MCF 10A (cell line): ENCODE results near the gene ADCY1. TPM values are rescaled to one million over a fixed set of nuclear protein-coding genes. Genes with fewer than 3 reads are reported as not detected.

Experiments used
- BruUV-seq: library from RNA; stranded (reverse); fragments of 400-500 nt; replicated peaks from 2 replicates; lab custom pipeline; 2021; lab: Mats Ljungman, UMichigan
- CTCF ChIA-PET: fragments of 300-600 bp; sonication (Branson Sonifier 250); formaldehyde crosslinking; extraction: SDS; loops from one replicate; lab custom pipeline; 2021; ENCODE audit warnings: antibody characterized with exemption, inconsistent platforms; lab: Yijun Ruan, JAX
- POLR2A ChIA-PET: fragments of 300-600, 350-650 bp; sonication (Branson Sonifier 250); formaldehyde crosslinking; extraction: SDS; loops from one replicate; lab custom pipeline; 2020; ENCODE audit warnings: antibody characterized with exemption, inconsistent platforms; lab: Yijun Ruan, JAX
- DNase-seq: peaks from one replicate; pipeline ENCODE4 v3.0.0-alpha.2; 2018; ENCODE audit not compliant: unreplicated experiment
- H3K27ac Mint-ChIP-seq: one replicate; pipeline ENCODE4 v1.8.0; 2022; ENCODE audit warnings: mild to moderate bottlenecking, low read depth, mixed read lengths; ENCODE audit not compliant: unreplicated experiment
- H3K27me3 Mint-ChIP-seq: one replicate; pipeline ENCODE4 v1.8.0; 2022; ENCODE audit warnings: mixed read lengths; ENCODE audit not compliant: insufficient read depth, unreplicated experiment
- H3K36me3 Mint-ChIP-seq: one replicate; pipeline ENCODE4 v1.8.0; 2022; ENCODE audit warnings: mild to moderate bottlenecking, moderate library complexity, mixed read lengths; ENCODE audit not compliant: insufficient read depth, unreplicated experiment
- H3K4me1 Mint-ChIP-seq: one replicate; pipeline ENCODE4 v1.8.0; 2022; ENCODE audit warnings: mixed read lengths; ENCODE audit not compliant: insufficient read depth, unreplicated experiment
- H3K4me3 Mint-ChIP-seq: one replicate; pipeline ENCODE4 v1.8.0; 2022; ENCODE audit warnings: mild to moderate bottlenecking, moderate library complexity, mixed read lengths; ENCODE audit not compliant: unreplicated experiment
- H3K9me3 Mint-ChIP-seq: one replicate; pipeline ENCODE4 v1.8.0; 2022; ENCODE audit warnings: mixed read lengths; ENCODE audit not compliant: unreplicated experiment
- CTCF ChIP-seq: fragments of 200-600 bp; IDR thresholded peaks from one replicate; pipeline ENCODE4 v1.8.0; 2022; ENCODE audit warnings: antibody characterized with exemption, mild to moderate bottlenecking; ENCODE audit not compliant: unreplicated experiment
- intact Hi-C: fragments of 100-400 bp; cut with micrococcal nuclease; formaldehyde crosslinking; loops from 2 replicates; pipeline ENCODE4 v1.14.1; 2022
- total RNA-seq: library from RNA; stranded (reverse); gene quantifications from 2 replicates; pipeline ENCODE4 v1.2.3, GENCODE V29; 2022

The ADCY1 gene
- total RNA-seq, 1 experiment from 2014 or later: 0.61 TPM

- intact Hi-C loops: no loop called here
- H3K4me1 Mint-ChIP-seq: no peaks in the 10 kb centered on the region
Measured at GRCh38 chr7:45627691-45628456, 53.7 kb downstream of the ADCY1 start.

GRCh38 chr7:45631569-45631968, 57.4 kb downstream of the ADCY1 start:
- TF ChIP-seq CTCF: no peak
- DNase-seq: no peak
- H3K9me3 Mint-ChIP-seq: no peaks in the 10 kb centered on the region
- no peak overlapping the region for H3K27ac Mint-ChIP-seq
- H3K4me1 Mint-ChIP-seq: no peaks in the 10 kb centered on the region
- peaks cover 28% of the 10 kb centered on the region for H3K27me3 Mint-ChIP-seq
- H3K4me3 Mint-ChIP-seq: no peak overlapping the region
- no peaks in the 10 kb centered on the region for H3K36me3 Mint-ChIP-seq
- intact Hi-C loops: no loop called here
- POLR2A ChIA-PET: no interaction called here
- CTCF ChIA-PET: no interaction called here
- no TSS peak for BruUV-seq

More at GRCh38 chr7:45627691-45628456, 53.7 kb downstream of the ADCY1 start:
- no peak overlapping the region for H3K4me3 Mint-ChIP-seq
- H3K9me3 Mint-ChIP-seq: no peaks in the 10 kb centered on the region
- CTCF ChIA-PET: no interaction called here
- H3K27ac Mint-ChIP-seq: no peak overlapping the region
- no peak for DNase-seq
- H3K27me3 Mint-ChIP-seq: peaks cover 13% of the 10 kb centered on the region
- POLR2A ChIA-PET: no interaction called here
- H3K36me3 Mint-ChIP-seq: no peaks in the 10 kb centered on the region
- no TSS peak for BruUV-seq
- TF ChIP-seq CTCF: no peak

- Mint-ChIP-seq H3K27me3 (peaks cover 53% of the 10 kb centered on the region), H3K36me3 (no peaks in the 10 kb centered on the region), H3K27ac (no peak overlapping the region), H3K9me3 (no peaks in the 10 kb centered on the region), H3K4me3 (no peak overlapping the region), H3K4me1 (no peaks in the 10 kb centered on the region)
- DNase-seq: no peak
- intact Hi-C loops: no loop called here
- no TSS peak for BruUV-seq
- ChIA-PET POLR2A (no interaction called here), CTCF (no interaction called here)
- TF ChIP-seq CTCF: no peak
Measured at GRCh38 chr7:45636733-45637132, 62.6 kb downstream of the ADCY1 start.

- H3K36me3 Mint-ChIP-seq: no peaks in the 10 kb centered on the region
- ChIA-PET CTCF (no interaction called here), POLR2A (no interaction called here)
- H3K4me3 Mint-ChIP-seq: no peak overlapping the region
- no TSS peak for BruUV-seq
- peaks cover 52% of the 10 kb centered on the region for H3K27me3 Mint-ChIP-seq
- no peaks in the 10 kb centered on the region for H3K4me1 Mint-ChIP-seq
- no peak for TF ChIP-seq CTCF
- no peaks in the 10 kb centered on the region for H3K9me3 Mint-ChIP-seq
- DNase-seq: no peak
- no peak overlapping the region for H3K27ac Mint-ChIP-seq
- intact Hi-C loops: no loop called here
Measured at GRCh38 chr7:45638916-45639315, 64.7 kb downstream of the ADCY1 start.
